H1 (cell line): Measurements from ENCODE around the gene HOMER3.

Experiments used
- BRCA1 ChIP-seq: IDR thresholded peaks from 2 replicates; pipeline ENCODE4 v1.6.1; 2012; ENCODE audit warnings: low read depth, low read length, improper control_type of control experiment
- EP300 ChIP-seq, 2 experiments: IDR thresholded peaks; 1 replicate in 1 of 2; 2 replicates in 1 of 2; pipeline ENCODE4 v1.6.1; 2011 to 2012; ENCODE audit warnings: low read depth in 2 of 2, low read length in 2 of 2, mild to moderate bottlenecking in 2 of 2, borderline replicate concordance in 1 of 2, inconsistent platforms in 1 of 2, moderate library complexity in 1 of 2
- EZH2 ChIP-seq: fragments of 200-600 bp; sonication (generic); IDR thresholded peaks from 2 replicates; pipeline ENCODE4 v1.7.1; 2012; ENCODE audit warnings: low read depth, mild to moderate bottlenecking, moderate library complexity, low read length, inconsistent platforms; ENCODE audit not compliant: severe bottlenecking
- POLR2A ChIP-seq, 2 experiments: IDR thresholded peaks; 1 replicate in 1 of 2; 2 replicates in 1 of 2; pipeline ENCODE4 v1.6.1; 2011; ENCODE audit warnings: low read depth in 2 of 2, low read length in 2 of 2, mild to moderate bottlenecking in 2 of 2; ENCODE audit errors: control extremely low read depth in 1 of 2
- SRF ChIP-seq: IDR thresholded peaks from 2 replicates; pipeline ENCODE4 v1.6.1; 2011; ENCODE audit warnings: mild to moderate bottlenecking, low read depth, low read length, moderate library complexity
- TAF1 ChIP-seq: IDR thresholded peaks from 2 replicates; pipeline ENCODE4 v1.6.1; 2011; ENCODE audit warnings: mild to moderate bottlenecking, low read depth, low read length
- TF ChIP-seq, protein P1 (sequence below), 3 experiments: IDR thresholded peaks; 1 replicate in 2 of 3; 2 replicates in 1 of 3; pipeline versions ENCODE4 v1.5.1 to v1.6.1; 2011; ENCODE audit warnings: low read length in 3 of 3, mild to moderate bottlenecking in 3 of 3, inconsistent platforms in 2 of 3, low read depth in 1 of 3, moderate library complexity in 1 of 3; ENCODE audit not compliant: insufficient read depth in 1 of 3; ENCODE audit errors: control extremely low read depth in 1 of 3
- TF ChIP-seq, protein P2 (sequence below): IDR thresholded peaks from 2 replicates; pipeline ENCODE4 v1.6.1; 2012; ENCODE audit warnings: inconsistent platforms
- TF ChIP-seq, protein P3 (sequence below): IDR thresholded peaks from 2 replicates; pipeline ENCODE4 v1.6.1; 2012; ENCODE audit warnings: inconsistent platforms

DNA sequence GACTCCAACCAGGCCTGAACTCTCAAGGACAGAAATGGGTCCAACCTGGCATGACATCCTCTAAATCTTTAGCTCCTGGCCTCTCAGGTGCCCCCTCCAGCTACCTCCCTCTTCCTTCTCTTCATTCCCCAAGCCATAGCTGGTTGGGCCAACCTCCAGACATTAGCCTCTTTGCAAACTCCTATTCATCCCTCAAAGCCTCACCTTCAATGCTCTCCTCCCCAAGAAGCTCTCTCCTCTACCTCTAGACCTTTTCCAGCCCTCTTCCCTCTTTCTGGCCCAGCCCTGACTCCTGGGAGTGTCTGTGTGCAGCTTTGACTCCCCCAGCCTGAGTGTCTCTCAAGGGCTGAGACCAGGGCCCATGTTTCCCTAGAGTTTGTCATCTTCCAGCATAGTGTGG, 5.3 kb upstream of the HOMER3 start:
- TF ChIP-seq, protein P1, sequence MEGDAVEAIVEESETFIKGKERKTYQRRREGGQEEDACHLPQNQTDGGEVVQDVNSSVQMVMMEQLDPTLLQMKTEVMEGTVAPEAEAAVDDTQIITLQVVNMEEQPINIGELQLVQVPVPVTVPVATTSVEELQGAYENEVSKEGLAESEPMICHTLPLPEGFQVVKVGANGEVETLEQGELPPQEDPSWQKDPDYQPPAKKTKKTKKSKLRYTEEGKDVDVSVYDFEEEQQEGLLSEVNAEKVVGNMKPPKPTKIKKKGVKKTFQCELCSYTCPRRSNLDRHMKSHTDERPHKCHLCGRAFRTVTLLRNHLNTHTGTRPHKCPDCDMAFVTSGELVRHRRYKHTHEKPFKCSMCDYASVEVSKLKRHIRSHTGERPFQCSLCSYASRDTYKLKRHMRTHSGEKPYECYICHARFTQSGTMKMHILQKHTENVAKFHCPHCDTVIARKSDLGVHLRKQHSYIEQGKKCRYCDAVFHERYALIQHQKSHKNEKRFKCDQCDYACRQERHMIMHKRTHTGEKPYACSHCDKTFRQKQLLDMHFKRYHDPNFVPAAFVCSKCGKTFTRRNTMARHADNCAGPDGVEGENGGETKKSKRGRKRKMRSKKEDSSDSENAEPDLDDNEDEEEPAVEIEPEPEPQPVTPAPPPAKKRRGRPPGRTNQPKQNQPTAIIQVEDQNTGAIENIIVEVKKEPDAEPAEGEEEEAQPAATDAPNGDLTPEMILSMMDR (IDR thresholded peaks at IDR 0.05; ENCODE audit: control extremely low read depth in 1 of 3, insufficient read depth in 1 of 3, low read depth in 1 of 3, low read length in 3 of 3) = no peak
- TF ChIP-seq, protein P2, sequence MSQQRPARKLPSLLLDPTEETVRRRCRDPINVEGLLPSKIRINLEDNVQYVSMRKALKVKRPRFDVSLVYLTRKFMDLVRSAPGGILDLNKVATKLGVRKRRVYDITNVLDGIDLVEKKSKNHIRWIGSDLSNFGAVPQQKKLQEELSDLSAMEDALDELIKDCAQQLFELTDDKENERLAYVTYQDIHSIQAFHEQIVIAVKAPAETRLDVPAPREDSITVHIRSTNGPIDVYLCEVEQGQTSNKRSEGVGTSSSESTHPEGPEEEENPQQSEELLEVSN = no peak
- TF ChIP-seq POLR2A (IDR thresholded peaks at IDR 0.05; ENCODE audit: control extremely low read depth in 1 of 2, low read depth in 2 of 2, low read length in 2 of 2) (no peak), EP300 (IDR thresholded peaks at IDR 0.05; ENCODE audit: borderline replicate concordance in 1 of 2, low read depth in 2 of 2, low read length in 2 of 2) (no peak), BRCA1 (no peak), TAF1 (no peak), SRF (no peak), EZH2 (no peak)
- TF ChIP-seq, protein P3, sequence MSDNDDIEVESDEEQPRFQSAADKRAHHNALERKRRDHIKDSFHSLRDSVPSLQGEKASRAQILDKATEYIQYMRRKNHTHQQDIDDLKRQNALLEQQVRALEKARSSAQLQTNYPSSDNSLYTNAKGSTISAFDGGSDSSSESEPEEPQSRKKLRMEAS = no peak
